ENCODE data around the gene SDCCAG8. TPM values are rescaled to one million over a fixed set of nuclear protein-coding genes. Genes with fewer than 3 reads are reported as not detected.

Gene SDCCAG8
- total and polyA plus RNA-seq, 2 experiments from 2014 or later: 28.0 to 66.7 TPM

DNA sequence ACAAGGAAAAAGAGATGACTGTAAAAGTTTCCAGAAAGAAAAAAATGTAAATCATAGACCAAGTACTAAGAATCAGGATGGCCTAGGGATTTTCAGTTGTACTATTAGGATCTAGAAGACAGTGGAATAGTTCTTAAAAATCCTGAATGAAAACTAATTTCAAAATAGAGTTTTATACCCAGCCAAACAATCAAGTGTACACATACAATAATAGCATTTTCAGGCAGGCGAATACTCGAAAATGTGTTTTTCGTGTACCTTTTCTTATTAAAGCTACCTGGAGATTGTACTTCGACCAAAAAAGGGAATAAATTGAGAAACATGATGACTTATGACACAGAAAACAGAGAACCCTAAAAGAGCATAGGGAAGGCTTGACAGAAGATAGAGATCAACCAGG lies 118.6 kb downstream of the SDCCAG8 start:
- Mint-ChIP-seq H3K27ac (no peak overlapping the region), H3K9me3 (no peaks in the 10 kb centered on the region), H3K27me3 (ENCODE audit: insufficient read depth, low read depth, poor library complexity) (no peaks in the 10 kb centered on the region), H3K36me3 (ENCODE audit: low read depth) (no peaks in the 10 kb centered on the region), H3K4me3 (no peak overlapping the region), H3K4me1 (peaks cover 7% of the 10 kb centered on the region; the same call in 2 of the 3 replicates)
- Histone ChIP-seq H4K20me1 (replicated peaks; ENCODE audit: insufficient read depth) (no peaks in the 10 kb centered on the region), H3K27me3 (ENCODE audit: insufficient read depth) (no peaks in the 10 kb centered on the region), H3K4me3 (no peak overlapping the region), H3K36me3 (ENCODE audit: insufficient read depth) (no peaks in the 10 kb centered on the region), H3K9me2 (ENCODE audit: insufficient read depth) (no peaks in the 10 kb centered on the region), H3K4me2 (no peak overlapping the region), H3K79me2 (replicated peaks; ENCODE audit: insufficient read depth) (no peaks in the 10 kb centered on the region), H2AFZ (no peak overlapping the region), H3K4me1 (ENCODE audit: insufficient read depth) (no peaks in the 10 kb centered on the region), H3K27ac (ENCODE audit: low read depth) (no peak overlapping the region), H3F3A (replicated peaks; ENCODE audit: low read depth) (no peaks in the 10 kb centered on the region)
- DNase-seq (ENCODE audit: low spot score) (no peak), ATAC-seq (no peak)
- TF ChIP-seq, protein P1, sequence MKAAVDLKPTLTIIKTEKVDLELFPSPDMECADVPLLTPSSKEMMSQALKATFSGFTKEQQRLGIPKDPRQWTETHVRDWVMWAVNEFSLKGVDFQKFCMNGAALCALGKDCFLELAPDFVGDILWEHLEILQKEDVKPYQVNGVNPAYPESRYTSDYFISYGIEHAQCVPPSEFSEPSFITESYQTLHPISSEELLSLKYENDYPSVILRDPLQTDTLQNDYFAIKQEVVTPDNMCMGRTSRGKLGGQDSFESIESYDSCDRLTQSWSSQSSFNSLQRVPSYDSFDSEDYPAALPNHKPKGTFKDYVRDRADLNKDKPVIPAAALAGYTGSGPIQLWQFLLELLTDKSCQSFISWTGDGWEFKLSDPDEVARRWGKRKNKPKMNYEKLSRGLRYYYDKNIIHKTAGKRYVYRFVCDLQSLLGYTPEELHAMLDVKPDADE (IDR thresholded peaks at IDR 0.05): no peak
- TF ChIP-seq ZNF114 (CRISPR knock-in tag; IDR thresholded peaks at IDR 0.05) (no peak), EZH2phosphoT487 (IDR thresholded peaks at IDR 0.05; ENCODE audit: unreplicated experiment) (no peak), POLR2AphosphoS5 (IDR thresholded peaks at IDR 0.05; ENCODE audit: low read depth) (no peak), EZH2 (IDR thresholded peaks at IDR 0.05; ENCODE audit: low read depth, unreplicated experiment) (no peak), STAT1 (IDR thresholded peaks at IDR 0.05; ENCODE audit: unreplicated experiment) (no peak), JUNB (IDR thresholded peaks at IDR 0.05; ENCODE audit: unreplicated experiment) (no peak), NANOG (IDR thresholded peaks at IDR 0.05; ENCODE audit: borderline replicate concordance) (no peak), ZNF331 (CRISPR knock-in tag; IDR thresholded peaks at IDR 0.05; ENCODE audit: low read depth) (no peak), CREB1 (CRISPR knock-in tag; IDR thresholded peaks at IDR 0.05; ENCODE audit: low read depth) (no peak)
- TF ChIP-seq, protein P2, sequence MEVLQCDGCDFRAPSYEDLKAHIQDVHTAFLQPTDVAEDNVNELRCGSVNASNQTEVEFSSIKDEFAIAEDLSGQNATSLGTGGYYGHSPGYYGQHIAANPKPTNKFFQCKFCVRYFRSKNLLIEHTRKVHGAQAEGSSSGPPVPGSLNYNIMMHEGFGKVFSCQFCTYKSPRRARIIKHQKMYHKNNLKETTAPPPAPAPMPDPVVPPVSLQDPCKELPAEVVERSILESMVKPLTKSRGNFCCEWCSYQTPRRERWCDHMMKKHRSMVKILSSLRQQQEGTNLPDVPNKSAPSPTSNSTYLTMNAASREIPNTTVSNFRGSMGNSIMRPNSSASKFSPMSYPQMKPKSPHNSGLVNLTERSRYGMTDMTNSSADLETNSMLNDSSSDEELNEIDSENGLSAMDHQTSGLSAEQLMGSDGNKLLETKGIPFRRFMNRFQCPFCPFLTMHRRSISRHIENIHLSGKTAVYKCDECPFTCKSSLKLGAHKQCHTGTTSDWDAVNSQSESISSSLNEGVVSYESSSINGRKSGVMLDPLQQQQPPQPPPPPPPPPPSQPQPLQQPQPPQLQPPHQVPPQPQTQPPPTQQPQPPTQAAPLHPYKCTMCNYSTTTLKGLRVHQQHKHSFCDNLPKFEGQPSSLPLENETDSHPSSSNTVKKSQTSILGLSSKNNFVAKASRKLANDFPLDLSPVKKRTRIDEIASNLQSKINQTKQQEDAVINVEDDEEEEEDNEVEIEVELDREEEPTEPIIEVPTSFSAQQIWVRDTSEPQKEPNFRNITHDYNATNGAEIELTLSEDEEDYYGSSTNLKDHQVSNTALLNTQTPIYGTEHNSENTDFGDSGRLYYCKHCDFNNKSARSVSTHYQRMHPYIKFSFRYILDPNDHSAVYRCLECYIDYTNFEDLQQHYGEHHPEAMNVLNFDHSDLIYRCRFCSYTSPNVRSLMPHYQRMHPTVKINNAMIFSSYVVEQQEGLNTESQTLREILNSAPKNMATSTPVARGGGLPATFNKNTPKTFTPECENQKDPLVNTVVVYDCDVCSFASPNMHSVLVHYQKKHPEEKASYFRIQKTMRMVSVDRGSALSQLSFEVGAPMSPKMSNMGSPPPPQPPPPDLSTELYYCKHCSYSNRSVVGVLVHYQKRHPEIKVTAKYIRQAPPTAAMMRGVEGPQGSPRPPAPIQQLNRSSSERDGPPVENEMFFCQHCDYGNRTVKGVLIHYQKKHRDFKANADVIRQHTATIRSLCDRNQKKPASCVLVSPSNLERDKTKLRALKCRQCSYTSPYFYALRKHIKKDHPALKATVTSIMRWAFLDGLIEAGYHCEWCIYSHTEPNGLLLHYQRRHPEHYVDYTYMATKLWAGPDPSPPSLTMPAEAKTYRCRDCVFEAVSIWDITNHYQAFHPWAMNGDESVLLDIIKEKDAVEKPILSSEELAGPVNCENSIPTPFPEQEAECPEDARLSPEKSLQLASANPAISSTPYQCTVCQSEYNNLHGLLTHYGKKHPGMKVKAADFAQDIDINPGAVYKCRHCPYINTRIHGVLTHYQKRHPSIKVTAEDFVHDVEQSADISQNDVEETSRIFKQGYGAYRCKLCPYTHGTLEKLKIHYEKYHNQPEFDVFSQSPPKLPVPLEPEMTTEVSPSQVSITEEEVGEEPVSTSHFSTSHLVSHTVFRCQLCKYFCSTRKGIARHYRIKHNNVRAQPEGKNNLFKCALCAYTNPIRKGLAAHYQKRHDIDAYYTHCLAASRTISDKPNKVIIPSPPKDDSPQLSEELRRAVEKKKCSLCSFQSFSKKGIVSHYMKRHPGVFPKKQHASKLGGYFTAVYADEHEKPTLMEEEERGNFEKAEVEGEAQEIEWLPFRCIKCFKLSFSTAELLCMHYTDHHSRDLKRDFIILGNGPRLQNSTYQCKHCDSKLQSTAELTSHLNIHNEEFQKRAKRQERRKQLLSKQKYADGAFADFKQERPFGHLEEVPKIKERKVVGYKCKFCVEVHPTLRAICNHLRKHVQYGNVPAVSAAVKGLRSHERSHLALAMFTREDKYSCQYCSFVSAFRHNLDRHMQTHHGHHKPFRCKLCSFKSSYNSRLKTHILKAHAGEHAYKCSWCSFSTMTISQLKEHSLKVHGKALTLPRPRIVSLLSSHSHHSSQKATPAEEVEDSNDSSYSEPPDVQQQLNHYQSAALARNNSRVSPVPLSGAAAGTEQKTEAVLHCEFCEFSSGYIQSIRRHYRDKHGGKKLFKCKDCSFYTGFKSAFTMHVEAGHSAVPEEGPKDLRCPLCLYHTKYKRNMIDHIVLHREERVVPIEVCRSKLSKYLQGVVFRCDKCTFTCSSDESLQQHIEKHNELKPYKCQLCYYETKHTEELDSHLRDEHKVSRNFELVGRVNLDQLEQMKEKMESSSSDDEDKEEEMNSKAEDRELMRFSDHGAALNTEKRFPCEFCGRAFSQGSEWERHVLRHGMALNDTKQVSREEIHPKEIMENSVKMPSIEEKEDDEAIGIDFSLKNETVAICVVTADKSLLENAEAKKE (CRISPR knock-in tag; IDR thresholded peaks at IDR 0.05): no peak
- TF ChIP-seq, protein P3, sequence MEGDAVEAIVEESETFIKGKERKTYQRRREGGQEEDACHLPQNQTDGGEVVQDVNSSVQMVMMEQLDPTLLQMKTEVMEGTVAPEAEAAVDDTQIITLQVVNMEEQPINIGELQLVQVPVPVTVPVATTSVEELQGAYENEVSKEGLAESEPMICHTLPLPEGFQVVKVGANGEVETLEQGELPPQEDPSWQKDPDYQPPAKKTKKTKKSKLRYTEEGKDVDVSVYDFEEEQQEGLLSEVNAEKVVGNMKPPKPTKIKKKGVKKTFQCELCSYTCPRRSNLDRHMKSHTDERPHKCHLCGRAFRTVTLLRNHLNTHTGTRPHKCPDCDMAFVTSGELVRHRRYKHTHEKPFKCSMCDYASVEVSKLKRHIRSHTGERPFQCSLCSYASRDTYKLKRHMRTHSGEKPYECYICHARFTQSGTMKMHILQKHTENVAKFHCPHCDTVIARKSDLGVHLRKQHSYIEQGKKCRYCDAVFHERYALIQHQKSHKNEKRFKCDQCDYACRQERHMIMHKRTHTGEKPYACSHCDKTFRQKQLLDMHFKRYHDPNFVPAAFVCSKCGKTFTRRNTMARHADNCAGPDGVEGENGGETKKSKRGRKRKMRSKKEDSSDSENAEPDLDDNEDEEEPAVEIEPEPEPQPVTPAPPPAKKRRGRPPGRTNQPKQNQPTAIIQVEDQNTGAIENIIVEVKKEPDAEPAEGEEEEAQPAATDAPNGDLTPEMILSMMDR (conservative IDR thresholded peaks at IDR 0.05; ENCODE audit: low read depth in 2 of 2): no peak
- TF ChIP-seq, protein P4, sequence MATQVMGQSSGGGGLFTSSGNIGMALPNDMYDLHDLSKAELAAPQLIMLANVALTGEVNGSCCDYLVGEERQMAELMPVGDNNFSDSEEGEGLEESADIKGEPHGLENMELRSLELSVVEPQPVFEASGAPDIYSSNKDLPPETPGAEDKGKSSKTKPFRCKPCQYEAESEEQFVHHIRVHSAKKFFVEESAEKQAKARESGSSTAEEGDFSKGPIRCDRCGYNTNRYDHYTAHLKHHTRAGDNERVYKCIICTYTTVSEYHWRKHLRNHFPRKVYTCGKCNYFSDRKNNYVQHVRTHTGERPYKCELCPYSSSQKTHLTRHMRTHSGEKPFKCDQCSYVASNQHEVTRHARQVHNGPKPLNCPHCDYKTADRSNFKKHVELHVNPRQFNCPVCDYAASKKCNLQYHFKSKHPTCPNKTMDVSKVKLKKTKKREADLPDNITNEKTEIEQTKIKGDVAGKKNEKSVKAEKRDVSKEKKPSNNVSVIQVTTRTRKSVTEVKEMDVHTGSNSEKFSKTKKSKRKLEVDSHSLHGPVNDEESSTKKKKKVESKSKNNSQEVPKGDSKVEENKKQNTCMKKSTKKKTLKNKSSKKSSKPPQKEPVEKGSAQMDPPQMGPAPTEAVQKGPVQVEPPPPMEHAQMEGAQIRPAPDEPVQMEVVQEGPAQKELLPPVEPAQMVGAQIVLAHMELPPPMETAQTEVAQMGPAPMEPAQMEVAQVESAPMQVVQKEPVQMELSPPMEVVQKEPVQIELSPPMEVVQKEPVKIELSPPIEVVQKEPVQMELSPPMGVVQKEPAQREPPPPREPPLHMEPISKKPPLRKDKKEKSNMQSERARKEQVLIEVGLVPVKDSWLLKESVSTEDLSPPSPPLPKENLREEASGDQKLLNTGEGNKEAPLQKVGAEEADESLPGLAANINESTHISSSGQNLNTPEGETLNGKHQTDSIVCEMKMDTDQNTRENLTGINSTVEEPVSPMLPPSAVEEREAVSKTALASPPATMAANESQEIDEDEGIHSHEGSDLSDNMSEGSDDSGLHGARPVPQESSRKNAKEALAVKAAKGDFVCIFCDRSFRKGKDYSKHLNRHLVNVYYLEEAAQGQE (IDR thresholded peaks at IDR 0.05; ENCODE audit: unreplicated experiment): no peak

All from GM23338 (cell line).